Measurements from ENCODE around the gene PDLIM5.
"Not testable (repeated sequence)": the region's sequence is repeated elsewhere in the genome, so short reads cannot be mapped to it uniquely, and the experiment has no call there.

Gene PDLIM5

DNA sequence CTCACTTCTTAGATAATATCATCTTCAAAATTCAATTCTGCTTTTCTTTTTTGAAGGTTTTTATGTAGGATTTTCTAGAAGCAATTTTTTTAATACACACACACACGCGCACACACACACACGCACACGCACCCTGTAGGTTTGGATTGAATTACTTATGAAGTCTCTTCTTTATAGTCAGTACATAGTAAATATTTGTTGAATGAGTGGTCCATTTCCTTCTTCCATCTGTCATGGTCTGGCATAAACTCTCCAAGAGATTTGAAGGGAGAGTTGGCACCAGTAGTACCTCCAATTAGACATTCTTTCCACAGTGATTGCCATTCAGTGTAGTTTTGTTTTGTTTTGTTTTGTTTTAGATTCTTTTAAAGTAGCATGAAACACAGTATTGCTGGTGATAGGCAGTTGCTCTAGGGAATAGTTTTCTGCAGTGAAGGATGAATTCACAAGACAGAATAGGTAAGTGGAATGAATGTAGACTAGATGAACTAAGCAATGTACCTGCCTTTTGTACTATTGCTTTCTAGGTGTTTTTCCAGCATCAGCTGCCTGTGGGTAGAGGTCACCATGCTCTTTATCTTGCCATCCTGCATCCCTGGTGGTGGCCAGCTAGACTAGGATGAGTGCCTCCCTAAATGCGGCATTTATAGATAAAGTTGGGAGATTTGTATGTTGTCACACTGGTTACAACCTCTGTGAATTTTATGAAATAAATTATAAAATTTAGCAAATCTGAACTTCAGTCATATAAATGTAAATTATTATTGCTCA lies 20.5 kb downstream of the PDLIM5 start:
- Histone ChIP-seq H3K27ac (ENCODE audit: low read depth, low read length) (no peak overlapping the region), H3K4me1 (ENCODE audit: control insufficient read depth, insufficient read depth, low read length) (peaks cover 6% of the 10 kb centered on the region), H3K4me3 (ENCODE audit: low read length) (no peak overlapping the region)

DNA sequence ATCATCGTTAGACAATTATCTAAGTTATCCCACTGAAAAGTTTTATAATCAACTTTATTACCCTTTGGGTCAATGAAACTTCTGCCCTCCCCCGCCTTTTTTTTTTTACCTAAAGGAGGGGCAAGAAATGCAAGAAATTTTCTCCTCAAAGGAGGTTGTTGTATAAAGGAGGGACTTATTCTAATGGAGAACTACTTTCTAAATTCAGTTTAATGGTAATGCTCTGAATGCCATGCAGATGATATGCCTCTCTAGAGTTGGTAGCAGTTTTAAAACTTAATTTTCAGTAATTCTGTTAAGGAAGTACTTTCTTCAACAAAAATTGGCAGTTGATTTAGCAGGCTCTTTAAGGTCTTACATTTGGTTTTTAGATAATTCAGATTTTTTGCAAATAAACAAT lies 23.3 kb downstream of the PDLIM5 start:
- no peak overlapping the region for H3K27ac ChIP-seq (ENCODE audit: low read depth, low read length)
- no peaks in the 10 kb centered on the region for H3K27me3 ChIP-seq (ENCODE audit: control insufficient read depth, insufficient read depth, low read length)
- H3K4me1 ChIP-seq (ENCODE audit: control insufficient read depth, insufficient read depth, low read length), result peaks cover 2% of the 10 kb centered on the region
- no peak overlapping the region for H3K4me3 ChIP-seq (ENCODE audit: low read length)
- no peaks in the 10 kb centered on the region for H3K36me3 ChIP-seq (ENCODE audit: control insufficient read depth, insufficient read depth, low read length)
- no peak overlapping the region for H3K9ac ChIP-seq (ENCODE audit: low read length)

More for the DNA sequence above, 20.5 kb downstream of the PDLIM5 start:
- H3K27me3 ChIP-seq (ENCODE audit: control insufficient read depth, insufficient read depth, low read length), result no peaks in the 10 kb centered on the region
- H3K36me3 ChIP-seq (ENCODE audit: control insufficient read depth, insufficient read depth, low read length), result no peaks in the 10 kb centered on the region
- H3K9ac ChIP-seq (ENCODE audit: low read length), result no peak overlapping the region

DNA sequence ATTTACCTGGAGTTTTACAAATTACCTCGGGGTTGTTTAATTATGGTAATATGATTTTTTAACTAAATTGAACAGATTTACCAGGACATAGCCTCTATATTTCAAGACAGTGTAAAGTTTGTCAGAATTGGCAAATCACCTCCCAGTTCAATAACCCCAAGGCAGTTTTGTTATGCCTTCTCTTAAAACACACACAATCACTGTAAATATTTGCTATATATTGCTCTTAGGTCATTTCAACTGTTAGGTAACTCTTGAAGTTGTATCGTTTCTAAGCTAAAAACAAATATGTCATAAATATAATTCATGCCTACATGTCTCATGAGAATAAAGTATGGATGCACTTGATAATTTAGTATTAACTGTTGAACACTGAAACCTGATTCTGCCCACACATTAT lies 24.1 kb downstream of the PDLIM5 start:
- H3K4me1 ChIP-seq (ENCODE audit: control insufficient read depth, insufficient read depth, low read length), result peaks cover 7% of the 10 kb centered on the region
- H3K27ac ChIP-seq (ENCODE audit: low read depth, low read length), result no peak overlapping the region
- H3K4me3 ChIP-seq (ENCODE audit: low read length), result no peak overlapping the region
- no peaks in the 10 kb centered on the region for H3K27me3 ChIP-seq (ENCODE audit: control insufficient read depth, insufficient read depth, low read length)
- no peak overlapping the region for H3K9ac ChIP-seq (ENCODE audit: low read length)
- no peaks in the 10 kb centered on the region for H3K36me3 ChIP-seq (ENCODE audit: control insufficient read depth, insufficient read depth, low read length)

DNA sequence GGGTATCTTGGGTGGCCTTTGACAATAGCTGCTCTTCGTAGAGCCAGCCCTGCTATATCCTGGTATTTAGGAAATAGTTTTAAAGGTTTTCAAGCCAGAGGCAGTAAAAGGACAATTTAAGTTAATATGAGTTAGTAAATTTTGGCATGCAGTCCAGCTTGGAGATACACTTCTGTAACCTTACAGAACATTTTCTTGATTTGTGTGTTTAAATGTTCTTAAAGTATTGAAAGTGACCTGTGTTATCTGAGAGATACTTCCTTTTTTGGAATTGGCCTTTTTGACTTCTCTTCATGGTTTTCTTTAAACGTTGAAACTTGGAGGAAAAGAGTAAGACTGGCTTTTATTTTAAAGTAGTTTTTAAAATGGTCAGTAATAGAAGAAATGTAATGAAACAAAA lies 25.5 kb downstream of the PDLIM5 start:
- Histone ChIP-seq H3K36me3 (ENCODE audit: control insufficient read depth, insufficient read depth, low read length) (no peaks in the 10 kb centered on the region), H3K4me1 (ENCODE audit: control insufficient read depth, insufficient read depth, low read length) (peaks cover 7% of the 10 kb centered on the region), H3K27me3 (ENCODE audit: control insufficient read depth, insufficient read depth, low read length) (no peaks in the 10 kb centered on the region), H3K9ac (ENCODE audit: low read length) (no peak overlapping the region), H3K4me3 (ENCODE audit: low read length) (no peak overlapping the region), H3K27ac (ENCODE audit: low read depth, low read length) (no peak overlapping the region)

DNA sequence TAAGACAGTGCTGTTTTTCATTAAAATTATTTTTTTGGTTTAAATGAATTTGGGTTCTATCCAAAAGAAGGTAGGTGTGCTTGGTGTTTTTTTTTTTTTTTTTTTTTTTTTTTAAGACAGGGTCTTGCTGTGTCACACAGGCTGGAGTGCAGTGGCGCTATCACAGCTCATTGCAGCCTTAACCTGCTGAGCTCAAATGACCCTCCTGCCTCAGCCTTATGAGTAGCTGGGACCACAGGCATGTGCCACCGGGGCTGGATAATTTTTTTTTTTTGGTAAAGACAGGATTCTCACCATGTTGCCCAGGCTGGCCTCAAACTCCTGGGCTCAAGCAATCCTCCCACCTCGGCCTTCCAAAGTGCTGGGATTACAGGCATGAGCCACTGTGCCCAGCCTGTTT lies 27.1 kb downstream of the PDLIM5 start:
- not testable (repeated sequence) for H3K36me3 ChIP-seq (ENCODE audit: control insufficient read depth, insufficient read depth, low read length); H3K4me3 ChIP-seq (ENCODE audit: low read length); H3K27ac ChIP-seq (ENCODE audit: low read depth, low read length); H3K27me3 ChIP-seq (ENCODE audit: control insufficient read depth, insufficient read depth, low read length); H3K4me1 ChIP-seq (ENCODE audit: control insufficient read depth, insufficient read depth, low read length); H3K9ac ChIP-seq (ENCODE audit: low read length)

DNA sequence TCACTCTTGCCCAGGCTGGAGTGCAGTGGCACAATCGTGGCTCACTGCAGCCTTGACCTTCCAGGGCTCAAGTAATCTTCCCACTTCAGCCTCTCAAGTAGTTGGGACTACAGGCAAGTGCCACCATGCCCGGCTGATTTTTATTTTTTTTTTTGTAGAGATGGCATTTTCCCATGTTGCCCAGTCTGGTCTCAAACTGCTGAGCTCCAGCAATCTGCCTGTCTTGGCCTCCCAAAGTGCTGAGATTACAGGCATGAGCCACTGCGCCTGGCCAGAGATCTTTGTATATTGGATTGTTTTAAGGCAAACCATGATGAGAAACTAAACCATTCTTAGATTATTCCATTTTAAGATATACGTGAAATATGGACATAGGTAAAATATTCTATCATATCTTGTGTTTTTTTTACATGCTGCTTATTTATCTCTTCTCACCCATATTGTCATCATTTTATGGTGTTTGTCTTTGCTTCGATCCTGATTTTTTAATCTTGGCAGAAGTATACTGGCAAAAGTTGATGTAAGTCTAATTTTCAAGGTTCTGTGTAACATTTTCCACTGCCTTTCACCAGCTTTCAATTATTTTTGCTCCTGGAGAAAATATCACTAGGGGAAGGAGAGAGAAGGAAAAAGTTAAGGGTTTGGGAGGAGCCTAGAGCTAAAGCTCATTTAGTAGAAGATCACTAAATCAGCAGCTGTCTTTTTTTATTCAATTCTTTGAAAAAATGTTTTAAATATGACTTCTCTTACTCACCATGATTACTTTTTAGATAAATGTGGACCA lies 27.8 kb downstream of the PDLIM5 start:
- no peak overlapping the region for H3K9ac ChIP-seq (ENCODE audit: low read length)
- H3K27me3 ChIP-seq (ENCODE audit: control insufficient read depth, insufficient read depth, low read length), result no peaks in the 10 kb centered on the region
- no peak overlapping the region for H3K4me3 ChIP-seq (ENCODE audit: low read length)
- H3K27ac ChIP-seq (ENCODE audit: low read depth, low read length), result no peak overlapping the region
- no peaks in the 10 kb centered on the region for H3K36me3 ChIP-seq (ENCODE audit: control insufficient read depth, insufficient read depth, low read length)
- H3K4me1 ChIP-seq (ENCODE audit: control insufficient read depth, insufficient read depth, low read length), result peaks cover 7% of the 10 kb centered on the region

DNA sequence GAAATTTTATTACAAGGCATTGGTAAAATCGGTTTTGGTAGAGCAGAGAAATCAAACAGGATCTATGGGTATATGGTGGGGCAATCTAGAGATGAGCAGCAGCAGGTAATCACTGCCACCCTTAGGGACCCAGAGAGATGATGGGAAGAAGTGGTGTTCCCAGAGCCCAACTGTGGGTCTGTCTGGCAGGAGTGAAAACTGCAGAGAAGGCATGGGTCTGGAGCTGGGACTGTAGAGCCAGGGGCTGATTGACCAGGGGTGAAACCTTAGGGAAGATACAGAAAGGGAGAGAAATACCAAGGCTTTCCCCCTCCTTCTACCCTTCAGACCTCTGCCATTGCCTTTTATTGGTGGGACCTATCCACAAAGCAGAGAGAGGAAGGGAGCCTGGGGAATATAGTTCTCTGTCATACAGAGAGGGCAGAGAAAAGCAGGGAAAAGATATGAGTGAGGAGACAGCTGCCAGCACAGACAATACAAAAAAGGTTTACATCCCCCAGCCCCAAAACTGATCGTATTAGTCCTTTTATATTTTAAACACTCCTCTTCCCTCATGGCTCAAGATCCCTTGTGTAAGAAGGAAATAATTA lies 28.7 kb downstream of the PDLIM5 start:
- H3K27me3 ChIP-seq (ENCODE audit: control insufficient read depth, insufficient read depth, low read length), result no peaks in the 10 kb centered on the region
- no peak overlapping the region for H3K4me3 ChIP-seq (ENCODE audit: low read length)
- H3K36me3 ChIP-seq (ENCODE audit: control insufficient read depth, insufficient read depth, low read length), result no peaks in the 10 kb centered on the region
- H3K9ac ChIP-seq (ENCODE audit: low read length), result no peak overlapping the region
- H3K4me1 ChIP-seq (ENCODE audit: control insufficient read depth, insufficient read depth, low read length), result peaks cover 7% of the 10 kb centered on the region
- no peak overlapping the region for H3K27ac ChIP-seq (ENCODE audit: low read depth, low read length)

DNA sequence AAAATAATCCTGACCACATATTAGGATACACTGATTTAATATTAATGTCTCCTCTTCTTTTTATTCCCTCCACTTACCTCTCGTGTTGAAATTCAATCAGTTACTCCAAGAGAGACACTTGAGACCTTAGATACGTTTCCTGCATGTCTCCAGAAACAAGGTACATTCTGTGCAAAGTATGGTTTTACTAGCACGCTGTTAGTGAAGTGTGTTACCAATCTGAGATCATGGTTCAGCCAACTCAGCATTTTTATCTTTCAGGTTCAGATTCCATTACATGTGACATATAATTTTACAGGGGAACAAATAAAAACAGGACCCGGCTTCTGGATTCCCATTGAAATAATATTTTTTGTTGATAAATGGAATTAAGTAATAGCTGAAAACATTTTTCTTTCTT lies 32.2 kb downstream of the PDLIM5 start:
- Histone ChIP-seq H3K27me3 (ENCODE audit: control insufficient read depth, insufficient read depth, low read length) (no peaks in the 10 kb centered on the region), H3K27ac (ENCODE audit: low read depth, low read length) (no peak overlapping the region), H3K9ac (ENCODE audit: low read length) (no peak overlapping the region), H3K4me3 (ENCODE audit: low read length) (no peak overlapping the region), H3K36me3 (ENCODE audit: control insufficient read depth, insufficient read depth, low read length) (no peaks in the 10 kb centered on the region), H3K4me1 (ENCODE audit: control insufficient read depth, insufficient read depth, low read length) (peaks cover 5% of the 10 kb centered on the region)

DNA sequence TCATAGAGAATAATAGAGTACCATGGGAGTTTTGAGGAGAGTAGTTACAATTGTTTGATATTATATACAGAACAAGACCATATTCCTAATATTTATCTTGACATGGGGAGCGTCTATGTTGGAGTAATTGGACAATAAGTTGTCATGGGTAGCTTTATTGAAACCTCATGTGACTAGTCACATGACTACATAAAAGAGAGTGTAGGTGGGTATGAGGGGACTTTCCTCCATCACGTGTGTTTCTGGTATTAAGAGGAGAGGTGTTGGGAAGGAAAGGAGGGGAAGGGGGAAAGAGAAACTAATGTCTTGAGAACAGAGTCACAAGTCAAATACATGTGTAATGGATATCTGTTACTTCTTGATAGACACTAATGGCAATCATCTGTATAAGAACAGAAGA lies 33.1 kb downstream of the PDLIM5 start:
- H3K27ac ChIP-seq (ENCODE audit: low read depth, low read length), result no peak overlapping the region
- H3K4me1 ChIP-seq (ENCODE audit: control insufficient read depth, insufficient read depth, low read length), result peaks cover 5% of the 10 kb centered on the region
- H3K36me3 ChIP-seq (ENCODE audit: control insufficient read depth, insufficient read depth, low read length), result no peaks in the 10 kb centered on the region
- H3K4me3 ChIP-seq (ENCODE audit: low read length), result no peak overlapping the region
- no peak overlapping the region for H3K9ac ChIP-seq (ENCODE audit: low read length)
- no peaks in the 10 kb centered on the region for H3K27me3 ChIP-seq (ENCODE audit: control insufficient read depth, insufficient read depth, low read length)

DNA sequence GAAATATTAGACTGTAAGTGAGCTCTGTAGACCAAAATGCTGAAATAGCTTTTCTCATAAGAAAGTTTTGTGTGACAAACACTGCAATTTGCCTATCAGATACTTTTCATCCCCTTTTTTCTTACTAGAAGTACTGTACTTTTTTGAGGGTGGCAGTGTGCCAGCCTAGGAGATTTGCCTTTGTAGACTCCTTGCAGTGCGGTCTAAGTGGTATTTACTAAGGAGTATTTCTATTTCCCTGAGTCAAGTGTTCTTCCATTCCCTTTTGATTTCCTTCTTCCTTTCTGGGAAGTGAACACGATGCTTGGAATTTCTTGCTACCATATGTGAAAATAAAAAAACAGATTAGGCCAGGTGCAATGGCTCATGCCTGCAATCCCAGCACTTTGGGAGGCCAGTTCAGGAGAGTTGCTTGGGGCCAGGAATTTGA lies 34.6 kb downstream of the PDLIM5 start:
- Histone ChIP-seq H3K27me3 (ENCODE audit: control insufficient read depth, insufficient read depth, low read length) (no peaks in the 10 kb centered on the region), H3K9ac (ENCODE audit: low read length) (no peak overlapping the region), H3K36me3 (ENCODE audit: control insufficient read depth, insufficient read depth, low read length) (no peaks in the 10 kb centered on the region), H3K27ac (ENCODE audit: low read depth, low read length) (no peak overlapping the region), H3K4me1 (ENCODE audit: control insufficient read depth, insufficient read depth, low read length) (no peaks in the 10 kb centered on the region), H3K4me3 (ENCODE audit: low read length) (no peak overlapping the region)

DNA sequence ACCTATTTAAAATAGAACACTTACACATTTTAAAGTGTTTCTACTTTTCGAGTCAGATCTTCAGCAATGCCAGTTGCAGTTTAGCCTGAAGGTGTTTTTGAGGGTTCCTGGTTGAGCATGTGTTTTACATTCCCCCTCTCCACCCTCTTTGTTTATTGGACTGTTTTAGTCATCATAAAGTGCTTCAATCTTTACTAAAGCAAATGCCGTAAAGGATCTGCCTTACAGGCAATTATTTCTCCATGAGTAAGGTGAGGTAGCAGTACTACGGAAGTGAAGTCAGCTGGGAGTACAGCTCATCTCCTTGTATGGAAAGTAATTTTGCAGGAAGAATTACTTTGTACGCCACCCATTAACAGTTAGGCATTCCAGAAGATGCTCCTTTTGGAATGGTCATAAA lies 36.9 kb downstream of the PDLIM5 start:
- Histone ChIP-seq H3K27ac (ENCODE audit: low read depth, low read length) (no peak overlapping the region), H3K9ac (ENCODE audit: low read length) (no peak overlapping the region), H3K4me1 (ENCODE audit: control insufficient read depth, insufficient read depth, low read length) (no peaks in the 10 kb centered on the region), H3K27me3 (ENCODE audit: control insufficient read depth, insufficient read depth, low read length) (no peaks in the 10 kb centered on the region), H3K4me3 (ENCODE audit: low read length) (no peak overlapping the region), H3K36me3 (ENCODE audit: control insufficient read depth, insufficient read depth, low read length) (no peaks in the 10 kb centered on the region)

DNA sequence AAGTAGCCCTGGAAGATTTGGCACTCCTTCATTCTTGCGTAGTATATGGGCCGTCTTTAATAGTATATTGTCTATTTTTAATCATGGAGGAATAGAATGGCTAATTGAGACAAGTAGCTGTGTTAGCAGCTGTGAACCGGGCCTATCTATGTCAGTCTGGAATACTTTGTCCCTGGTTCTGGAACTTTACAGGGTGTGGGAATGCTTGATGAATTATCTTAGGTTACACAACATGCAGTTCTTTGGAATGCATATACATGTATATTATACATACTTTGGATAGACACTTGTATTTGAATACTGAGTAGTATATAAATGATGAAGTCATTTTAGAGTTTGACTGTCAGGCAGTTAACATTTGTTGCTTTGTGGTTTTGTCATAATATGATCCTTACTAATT lies 37.4 kb downstream of the PDLIM5 start:
- no peaks in the 10 kb centered on the region for H3K36me3 ChIP-seq (ENCODE audit: control insufficient read depth, insufficient read depth, low read length)
- no peak overlapping the region for H3K4me3 ChIP-seq (ENCODE audit: low read length)
- H3K9ac ChIP-seq (ENCODE audit: low read length), result no peak overlapping the region
- H3K4me1 ChIP-seq (ENCODE audit: control insufficient read depth, insufficient read depth, low read length), result no peaks in the 10 kb centered on the region
- no peak overlapping the region for H3K27ac ChIP-seq (ENCODE audit: low read depth, low read length)
- no peaks in the 10 kb centered on the region for H3K27me3 ChIP-seq (ENCODE audit: control insufficient read depth, insufficient read depth, low read length)
